Measurements from ENCODE around the gene IMPDH1. TPM values are rescaled to one million over a fixed set of nuclear protein-coding genes. Genes with fewer than 3 reads are reported as not detected.

IMPDH1 gene
- total RNA-seq, 1 experiment from 2014 or later: 57.1 TPM

DNA sequence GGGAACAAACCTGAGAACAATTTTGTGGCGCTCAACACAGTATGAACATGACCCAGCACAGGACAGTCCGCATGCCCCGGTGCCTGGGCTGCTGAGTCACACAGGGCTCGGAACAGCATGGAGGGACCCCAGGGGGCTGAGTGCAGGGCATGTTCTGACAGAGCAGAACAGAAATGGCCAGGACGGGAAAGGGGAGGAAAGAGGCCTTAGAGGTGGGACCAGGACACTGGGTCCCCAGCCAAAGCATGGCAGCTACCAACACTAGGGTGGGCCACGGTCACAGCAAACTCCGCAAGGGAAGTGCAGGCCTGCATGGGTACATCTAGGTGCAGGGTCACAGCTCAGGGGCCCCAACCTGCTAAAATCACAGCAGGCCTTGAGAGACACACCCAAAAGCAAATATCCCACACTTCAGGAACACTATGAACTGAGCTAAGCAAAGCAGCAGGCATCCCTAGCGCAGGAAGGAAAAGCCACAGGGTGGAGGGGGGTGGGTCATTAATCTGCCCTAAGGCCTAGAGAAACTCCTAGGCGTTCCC, 5.6 kb downstream of the IMPDH1 start:
- peak overlapping the region; percentile 76 for H3K4me3 Mint-ChIP-seq (ENCODE audit: low read depth, unreplicated experiment)
- CTCF ChIA-PET: interaction anchor here (0.7 to 1.1 kb wide), 2 partner anchors 14 to 75 kb away, joined by 4 to 5 read pairs; no protein-coding TSS in a partner anchor
- H3K4me1 Mint-ChIP-seq (ENCODE audit: low read depth, unreplicated experiment): peaks cover 6% of the 10 kb centered on the region
- BruUV-seq (replicated peaks): no TSS peak
- H3K36me3 Mint-ChIP-seq (ENCODE audit: insufficient read depth, unreplicated experiment): peaks cover 34% of the 10 kb centered on the region
- no peaks in the 10 kb centered on the region for H3K27me3 Mint-ChIP-seq (ENCODE audit: unreplicated experiment)
- no peaks in the 10 kb centered on the region for H3K9me3 Mint-ChIP-seq (ENCODE audit: low read depth, unreplicated experiment)
- H3K27ac Mint-ChIP-seq (ENCODE audit: unreplicated experiment): no peak overlapping the region
- no peak for DNase-seq
- intact Hi-C loops (cut with micrococcal nuclease; ENCODE audit: unreplicated experiment): no loop called here
- TF ChIP-seq, protein P1, sequence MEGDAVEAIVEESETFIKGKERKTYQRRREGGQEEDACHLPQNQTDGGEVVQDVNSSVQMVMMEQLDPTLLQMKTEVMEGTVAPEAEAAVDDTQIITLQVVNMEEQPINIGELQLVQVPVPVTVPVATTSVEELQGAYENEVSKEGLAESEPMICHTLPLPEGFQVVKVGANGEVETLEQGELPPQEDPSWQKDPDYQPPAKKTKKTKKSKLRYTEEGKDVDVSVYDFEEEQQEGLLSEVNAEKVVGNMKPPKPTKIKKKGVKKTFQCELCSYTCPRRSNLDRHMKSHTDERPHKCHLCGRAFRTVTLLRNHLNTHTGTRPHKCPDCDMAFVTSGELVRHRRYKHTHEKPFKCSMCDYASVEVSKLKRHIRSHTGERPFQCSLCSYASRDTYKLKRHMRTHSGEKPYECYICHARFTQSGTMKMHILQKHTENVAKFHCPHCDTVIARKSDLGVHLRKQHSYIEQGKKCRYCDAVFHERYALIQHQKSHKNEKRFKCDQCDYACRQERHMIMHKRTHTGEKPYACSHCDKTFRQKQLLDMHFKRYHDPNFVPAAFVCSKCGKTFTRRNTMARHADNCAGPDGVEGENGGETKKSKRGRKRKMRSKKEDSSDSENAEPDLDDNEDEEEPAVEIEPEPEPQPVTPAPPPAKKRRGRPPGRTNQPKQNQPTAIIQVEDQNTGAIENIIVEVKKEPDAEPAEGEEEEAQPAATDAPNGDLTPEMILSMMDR (IDR thresholded peaks at IDR 0.05; ENCODE audit: unreplicated experiment): no peak

DNA sequence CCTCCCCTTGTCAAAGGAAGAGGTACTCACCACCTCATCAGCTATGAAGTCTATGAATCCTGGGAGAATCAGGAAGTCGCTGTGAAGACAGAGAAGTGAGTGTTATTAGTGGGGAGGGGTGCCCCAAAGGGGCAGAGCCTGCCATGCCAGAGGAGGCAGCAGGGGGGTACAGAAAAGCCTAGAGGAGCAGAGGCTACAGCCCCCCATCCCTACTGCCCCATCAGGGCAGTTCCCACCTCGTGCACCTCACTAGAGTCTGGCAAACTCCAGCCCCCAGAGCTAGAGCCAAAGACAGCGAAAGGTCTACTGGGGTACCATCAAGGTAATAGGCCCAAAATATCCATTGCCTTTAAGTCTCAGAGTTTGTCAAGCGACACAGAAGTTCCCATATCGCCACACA, 6.1 kb downstream of the IMPDH1 start:
- no TSS peak for BruUV-seq (replicated peaks)
- intact Hi-C loops (cut with micrococcal nuclease; ENCODE audit: unreplicated experiment): no loop called here
- Mint-ChIP-seq H3K27ac (ENCODE audit: unreplicated experiment) (no peak overlapping the region), H3K4me3 (ENCODE audit: low read depth, unreplicated experiment) (no peak overlapping the region), H3K36me3 (ENCODE audit: insufficient read depth, unreplicated experiment) (peaks cover 30% of the 10 kb centered on the region), H3K27me3 (ENCODE audit: unreplicated experiment) (no peaks in the 10 kb centered on the region), H3K4me1 (ENCODE audit: low read depth, unreplicated experiment) (peaks cover 6% of the 10 kb centered on the region), H3K9me3 (ENCODE audit: low read depth, unreplicated experiment) (no peaks in the 10 kb centered on the region)
- DNase-seq: no peak
- TF ChIP-seq, protein P1 (IDR thresholded peaks at IDR 0.05; ENCODE audit: unreplicated experiment): no peak
- CTCF ChIA-PET: interaction anchor here (0.7 to 1.1 kb wide), 2 partner anchors 15 to 74 kb away, joined by 4 to 5 read pairs; no protein-coding TSS in a partner anchor

DNA sequence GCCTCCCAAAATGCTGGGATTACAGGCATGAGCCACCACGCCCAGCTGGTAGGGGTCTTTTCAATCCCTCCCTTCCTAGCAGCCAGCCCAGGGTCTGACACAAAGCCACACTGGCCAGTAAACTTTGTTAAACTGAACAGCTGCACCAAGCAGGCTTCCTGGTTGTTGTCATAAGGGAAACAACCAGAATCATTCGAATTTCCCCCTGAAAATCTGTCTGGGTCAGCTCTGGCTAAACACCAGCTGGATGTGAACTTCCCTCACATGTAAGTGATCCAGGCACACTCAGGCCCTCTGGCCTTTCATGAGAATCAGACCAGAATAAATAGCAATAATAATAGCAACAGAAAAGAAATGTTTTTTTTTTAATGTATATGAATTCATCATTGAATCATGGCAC, 7.4 kb downstream of the IMPDH1 start:
- H3K36me3 Mint-ChIP-seq (ENCODE audit: insufficient read depth, unreplicated experiment): peaks cover 30% of the 10 kb centered on the region
- CTCF ChIA-PET: no interaction called here
- intact Hi-C loops (cut with micrococcal nuclease; ENCODE audit: unreplicated experiment): no loop called here
- no peak for DNase-seq
- TF ChIP-seq, protein P1 (IDR thresholded peaks at IDR 0.05; ENCODE audit: unreplicated experiment): no peak
- no peak overlapping the region for H3K4me3 Mint-ChIP-seq (ENCODE audit: low read depth, unreplicated experiment)
- BruUV-seq (replicated peaks): no TSS peak
- H3K4me1 Mint-ChIP-seq (ENCODE audit: low read depth, unreplicated experiment): peaks cover 6% of the 10 kb centered on the region
- H3K27me3 Mint-ChIP-seq (ENCODE audit: unreplicated experiment): no peaks in the 10 kb centered on the region
- H3K9me3 Mint-ChIP-seq (ENCODE audit: low read depth, unreplicated experiment): no peaks in the 10 kb centered on the region
- no peak overlapping the region for H3K27ac Mint-ChIP-seq (ENCODE audit: unreplicated experiment)

DNA sequence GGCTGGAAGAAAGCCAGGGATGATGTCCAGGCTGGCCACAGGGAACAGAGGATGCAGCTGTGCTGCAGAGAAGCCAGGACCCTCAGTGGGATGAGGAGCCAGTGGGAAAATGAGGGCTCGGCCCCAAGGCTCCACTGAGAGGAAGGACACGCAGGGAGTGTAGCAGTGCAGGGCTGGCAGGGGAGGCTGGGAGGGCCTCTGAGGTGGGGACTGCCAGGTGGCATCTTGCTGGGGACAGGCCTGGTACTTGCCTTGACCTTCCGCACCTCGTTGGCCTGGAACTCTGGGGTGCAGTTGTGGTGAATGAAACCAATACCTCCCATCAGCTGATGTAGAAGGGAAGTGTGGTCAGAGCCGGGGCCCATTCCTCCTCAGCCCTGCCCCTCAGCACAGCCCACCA, 9.2 kb downstream of the IMPDH1 start:
- H3K9me3 Mint-ChIP-seq (ENCODE audit: low read depth, unreplicated experiment): no peaks in the 10 kb centered on the region
- H3K4me1 Mint-ChIP-seq (ENCODE audit: low read depth, unreplicated experiment): no peaks in the 10 kb centered on the region
- CTCF ChIA-PET: no interaction called here
- intact Hi-C loops (cut with micrococcal nuclease; ENCODE audit: unreplicated experiment): no loop called here
- no TSS peak for BruUV-seq (replicated peaks)
- H3K4me3 Mint-ChIP-seq (ENCODE audit: low read depth, unreplicated experiment): no peak overlapping the region
- H3K36me3 Mint-ChIP-seq (ENCODE audit: insufficient read depth, unreplicated experiment): peaks cover 23% of the 10 kb centered on the region
- no peak overlapping the region for H3K27ac Mint-ChIP-seq (ENCODE audit: unreplicated experiment)
- H3K27me3 Mint-ChIP-seq (ENCODE audit: unreplicated experiment): no peaks in the 10 kb centered on the region
- no peak for DNase-seq
- TF ChIP-seq, protein P1 (IDR thresholded peaks at IDR 0.05; ENCODE audit: unreplicated experiment): no peak
